Vagina (tissue), 2 donors: ENCODE data around the gene GAS7.

Experiments used
- CTCF ChIP-seq, 3 experiments: fragments of 450-650 bp in 2 of 3; fragments of 200-600 bp in 1 of 3; sonication (generic) in 1 of 3; IDR thresholded peaks; one replicate each; pipeline ENCODE4 v1.5.1; 2017 to 2019; ENCODE audit warnings: antibody characterized with exemption in 3 of 3, mild to moderate bottlenecking in 2 of 3, moderate library complexity in 2 of 3
- POLR2A ChIP-seq, 2 donors: fragments of 450-650 bp; IDR thresholded peaks; one replicate each; pipeline ENCODE4 v1.6.1; 2017; ENCODE audit warnings: antibody characterized with exemption in 2 of 2, mild to moderate bottlenecking in 2 of 2, moderate library complexity in 2 of 2

GRCh38 chr17:10032118-10032852 is 166.1 kb downstream of the GAS7 start:
- TF ChIP-seq POLR2A (IDR thresholded peaks at IDR 0.05): no peak
- TF ChIP-seq CTCF (IDR thresholded peaks at IDR 0.05): no peak
